GM12892 (cell line): ENCODE results near the gene LRRC10B.

ENCODE experiments used
- POLR2A ChIP-seq: IDR thresholded peaks from 2 replicates; pipeline ENCODE4 v1.6.1; 2011; ENCODE audit warnings: low read depth, low read length, control low read depth
- POLR2AphosphoS5 ChIP-seq: IDR thresholded peaks from 2 replicates; pipeline ENCODE4 v1.6.1; 2011; ENCODE audit warnings: low read depth, low read length, control low read depth
- TAF1 ChIP-seq: IDR thresholded peaks from 2 replicates; pipeline ENCODE4 v1.6.1; 2011; ENCODE audit warnings: low read depth, mild to moderate bottlenecking, control low read depth, low read length, borderline replicate concordance

GRCh38 chr11:61553373-61554171, 45.0 kb downstream of the LRRC10B start:
- TF ChIP-seq TAF1 (no peak), POLR2A (no peak), POLR2AphosphoS5 (no peak)
